Stimulated activated CD4-positive, alpha-beta T cell treated with anti-CD3 and anti-CD28 coated beads, TNF-alpha, amount 100 ng/mL, for 24 hours (primary cell): ENCODE measurements around the gene EPYC.

Experiments used
- DNase-seq, 3 experiments: peaks; one replicate each; pipeline ENCODE4 v3.0.0-alpha.2; 2020; ENCODE audit warnings: low read depth in 3 of 3

The EPYC gene

DNA sequence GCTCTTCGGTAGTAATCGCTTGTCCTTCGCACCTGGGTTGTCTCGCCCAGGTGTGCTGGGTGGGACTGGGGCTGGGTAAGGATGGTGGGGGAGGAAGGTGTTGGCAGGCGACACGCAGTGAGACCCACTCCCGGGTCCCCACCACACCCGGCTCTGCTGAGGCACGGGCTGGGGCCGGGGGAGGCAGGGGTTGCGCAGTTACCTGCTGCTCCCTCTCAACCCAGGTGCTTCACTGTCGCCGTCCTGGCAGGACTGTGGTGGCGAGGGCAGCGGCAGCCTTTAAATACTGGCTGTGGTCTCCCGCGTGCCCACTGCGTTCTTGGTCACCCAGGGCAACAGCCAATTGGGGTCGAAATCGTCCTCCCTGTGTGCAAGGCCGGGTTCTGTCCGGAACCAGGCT lies 49.9 kb downstream of the EPYC start, which contains the start of gene CCER1:
CCER1 (minus strand) TSS at position 256 of the 400 bp plus-strand sequence. CDS start 434 bp downstream, outside the sequence.
- DNase-seq, result no peak

DNA sequence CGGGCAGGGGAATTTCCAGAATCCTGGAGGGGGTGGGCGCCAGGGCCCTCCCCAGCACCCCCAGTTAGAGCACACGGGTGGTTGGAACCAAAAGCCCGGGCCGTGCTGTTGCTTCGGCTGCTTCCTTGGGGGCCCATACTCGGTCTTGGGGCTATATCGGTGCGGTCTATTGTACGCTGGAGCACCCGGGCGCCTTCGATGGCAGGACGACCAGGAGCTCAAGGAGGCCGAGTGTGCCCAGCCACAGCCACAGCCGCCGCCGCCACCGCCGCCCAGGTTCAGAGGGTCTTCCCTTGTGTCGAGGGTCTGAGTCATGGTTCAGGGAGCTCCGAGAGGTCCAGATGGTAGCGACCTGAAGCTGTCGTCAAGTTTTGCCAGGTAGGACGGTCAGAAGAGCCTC lies 50.3 kb downstream of the EPYC start:
- no peak for DNase-seq

DNA sequence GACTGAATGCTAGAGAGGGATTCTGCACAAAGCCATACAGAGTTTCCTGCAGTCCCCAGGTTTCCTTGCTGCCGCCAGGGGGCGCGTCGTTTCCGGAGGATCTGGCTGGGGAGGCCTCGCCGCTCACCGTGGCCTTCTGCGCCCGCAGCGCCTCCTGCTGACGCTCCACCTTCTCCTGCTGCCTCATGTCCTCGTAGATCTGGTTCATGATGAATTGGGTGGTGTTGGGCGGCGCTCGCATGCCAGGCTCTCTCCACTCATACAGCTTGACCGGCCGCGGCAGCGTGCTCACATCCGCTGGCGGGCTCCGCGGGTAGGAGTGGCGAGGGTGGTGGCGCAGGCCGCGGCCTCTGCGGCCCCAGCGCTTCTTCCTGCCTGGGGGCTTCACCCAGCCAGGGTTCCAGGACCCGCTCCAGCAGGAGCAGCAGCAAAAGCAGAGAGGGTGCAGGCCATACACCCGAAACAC lies 50.8 kb downstream of the EPYC start:
- DNase-seq, result peak in 1 of 3 experiments; percentile 11

DNA sequence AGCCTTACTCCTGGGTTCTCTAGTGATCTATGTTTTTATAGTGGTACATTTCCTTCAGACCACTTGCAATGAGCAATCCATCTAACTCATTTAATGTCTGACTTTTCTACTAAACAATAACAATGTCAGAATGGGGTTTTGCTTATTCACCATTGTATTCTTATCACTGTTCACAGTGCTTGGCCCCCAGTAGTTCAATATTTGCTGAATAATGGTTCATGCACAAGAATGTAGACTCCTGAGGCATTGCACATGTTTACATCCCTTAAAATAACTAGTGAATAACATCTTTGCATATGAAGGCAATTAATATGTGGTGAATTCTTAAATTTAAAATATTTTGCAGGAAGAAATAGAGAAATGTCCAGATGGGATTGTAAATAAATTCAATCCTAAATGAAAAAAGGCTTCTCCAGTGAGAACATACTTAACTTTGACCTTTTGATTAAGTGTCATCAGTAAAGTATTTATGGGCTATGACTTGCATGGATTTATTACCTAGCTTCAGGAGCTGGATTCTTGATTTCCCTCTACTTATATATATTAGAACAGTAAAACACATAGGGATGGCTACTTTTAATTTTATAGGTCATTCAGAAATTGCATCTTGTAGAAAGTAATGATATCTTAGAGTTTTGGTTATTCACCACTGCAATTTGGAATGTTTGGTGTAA lies 53.2 kb downstream of the EPYC start:
- DNase-seq, result no peak

DNA sequence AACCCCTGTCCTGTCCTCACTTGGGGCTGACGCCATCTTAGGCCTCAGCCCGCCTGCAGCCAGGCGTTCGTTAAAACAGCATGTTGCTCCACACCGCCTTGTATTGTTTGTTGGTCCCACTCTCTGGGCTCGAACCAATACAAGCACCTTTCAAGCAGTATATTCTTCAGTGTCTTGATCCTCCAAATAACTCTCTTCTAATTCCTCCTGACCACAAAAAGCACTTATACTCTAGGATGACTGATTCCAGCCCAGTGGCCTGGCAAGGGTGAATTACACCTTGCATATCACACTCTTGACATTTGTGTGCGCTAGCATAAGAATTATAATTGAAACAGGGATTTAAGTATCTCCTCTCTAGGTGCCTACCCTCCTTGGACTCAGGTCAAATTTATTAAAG lies 56.9 kb downstream of the EPYC start:
- DNase-seq, result no peak

DNA sequence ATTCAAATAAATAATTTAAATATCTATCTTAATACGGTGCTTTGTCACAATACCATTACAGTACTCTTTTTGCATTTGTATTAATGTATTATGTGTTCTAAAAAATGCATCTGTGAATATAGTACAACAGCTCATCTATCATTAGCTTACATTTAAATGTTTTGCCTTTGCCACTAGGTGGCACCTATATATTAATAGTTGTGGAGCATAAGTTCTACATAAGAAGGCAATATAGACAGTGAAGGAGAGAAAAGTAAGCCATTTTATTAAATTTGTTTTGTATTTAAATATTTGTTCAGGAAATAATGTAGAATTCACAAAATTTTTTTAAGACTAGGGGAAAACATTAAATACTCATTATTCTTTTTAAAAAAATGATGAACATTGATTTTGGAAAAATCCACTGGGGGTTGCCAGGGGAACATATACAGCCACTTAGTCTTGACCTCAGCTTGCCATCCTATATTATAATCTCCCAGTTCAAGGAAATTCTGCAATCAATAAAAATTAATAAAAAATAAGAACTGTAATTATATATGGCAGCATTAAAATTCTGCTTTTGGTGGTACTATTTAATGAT lies 59.6 kb downstream of the EPYC start:
- DNase-seq, result no peak

DNA sequence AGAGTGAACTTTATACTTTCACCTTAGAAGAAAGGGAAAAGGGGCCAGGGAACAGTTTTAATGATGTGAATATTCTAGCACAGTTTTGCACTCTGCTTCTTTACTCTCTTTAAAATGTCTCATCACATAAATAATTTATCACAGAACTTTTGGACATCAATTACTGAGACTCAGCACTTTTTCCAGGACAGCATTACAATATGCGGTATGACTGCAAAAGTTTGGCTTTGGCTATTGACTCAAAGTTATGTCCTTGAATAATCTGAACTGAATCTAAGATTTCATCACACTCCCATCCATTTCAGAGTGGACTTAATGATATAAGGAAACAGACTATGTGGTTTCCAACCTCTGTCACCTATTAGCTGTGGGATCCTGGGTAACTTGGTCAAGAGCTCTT lies 61.5 kb downstream of the EPYC start:
- DNase-seq, result no peak

DNA sequence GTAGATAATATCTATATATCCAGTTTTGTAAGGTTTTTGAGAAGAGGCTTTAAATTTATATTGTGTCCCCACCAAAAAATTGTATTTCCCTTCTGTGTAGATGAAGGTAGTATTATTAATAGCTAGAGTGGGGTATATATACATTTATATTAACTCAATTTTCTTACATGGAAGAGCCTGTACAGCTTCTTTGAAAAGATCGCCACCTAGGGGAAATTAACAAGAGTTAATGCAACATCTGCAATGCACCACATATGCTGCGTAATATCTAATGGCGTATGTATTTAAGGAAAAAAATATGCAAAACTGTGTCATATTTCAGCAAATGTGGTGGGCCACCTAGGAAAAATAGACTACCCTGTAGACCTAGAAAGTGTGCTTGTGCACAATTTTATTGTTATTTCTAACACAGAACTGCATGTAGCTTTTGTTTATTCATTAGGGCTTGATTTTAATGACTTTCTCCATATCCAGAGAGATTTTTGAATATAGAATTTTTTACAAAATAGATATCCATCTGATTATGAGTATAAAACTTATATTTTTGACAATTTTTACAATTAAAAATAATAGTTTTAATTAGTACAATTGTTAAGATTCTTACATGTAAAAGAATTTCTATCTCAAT lies 63.8 kb downstream of the EPYC start:
- DNase-seq, result no peak

DNA sequence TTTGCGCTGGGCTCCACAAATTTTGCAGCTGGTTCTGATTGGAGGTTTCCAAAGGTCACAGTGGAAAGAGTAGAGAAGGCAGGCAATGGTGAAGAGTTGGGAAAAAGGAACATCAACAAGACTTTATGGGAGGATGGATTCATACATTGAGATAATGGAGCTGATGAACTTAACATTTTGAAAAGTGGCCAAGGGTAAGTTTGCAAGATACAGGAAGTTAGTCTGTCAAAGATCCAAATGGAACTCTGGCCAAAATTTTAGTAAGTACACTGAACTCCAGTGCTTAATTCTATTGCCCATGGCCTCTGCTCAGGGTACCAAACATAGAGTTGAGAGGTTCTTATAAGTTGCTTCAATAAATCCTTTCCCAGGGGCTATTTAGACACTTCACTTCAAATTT lies 65.4 kb downstream of the EPYC start:
- no peak for DNase-seq

DNA sequence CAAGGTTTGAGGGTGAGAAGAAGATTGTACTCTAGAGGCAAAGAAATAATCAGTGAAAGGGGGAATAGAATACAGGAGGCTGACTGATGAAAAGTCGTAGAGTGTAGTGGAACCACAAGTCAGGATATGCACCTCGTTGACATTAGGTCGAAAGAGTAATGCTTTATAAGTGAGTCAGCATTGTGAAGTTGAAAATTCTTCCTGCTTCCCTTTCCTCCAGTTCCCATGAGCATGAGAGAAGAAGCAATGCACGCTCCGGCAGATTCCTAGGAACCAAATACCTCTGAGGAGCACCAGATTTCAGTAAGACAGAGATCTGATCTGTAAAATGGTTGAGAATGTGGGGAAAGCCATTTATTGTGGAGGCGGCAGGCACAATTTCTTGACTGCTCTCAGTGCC lies 66.3 kb downstream of the EPYC start:
- no peak for DNase-seq

DNA sequence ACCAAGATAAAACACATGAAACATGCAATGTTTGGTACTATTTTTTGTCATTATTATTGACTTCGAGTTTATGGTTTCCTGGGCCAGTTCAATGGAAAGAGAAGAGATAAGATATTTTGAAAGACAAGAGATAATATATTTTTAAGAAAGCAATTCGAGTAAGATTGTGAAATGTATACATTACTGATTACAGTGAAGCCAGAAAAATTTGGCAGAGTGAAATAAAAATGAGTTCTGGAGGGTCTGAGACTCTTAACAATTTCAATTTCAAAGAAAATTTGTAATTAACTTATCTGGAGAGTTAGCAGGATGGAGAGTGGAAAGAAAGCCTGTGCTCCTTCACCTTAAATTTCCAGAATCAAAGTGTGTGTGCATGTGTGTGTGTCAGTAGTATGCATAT lies 67.1 kb downstream of the EPYC start:
- no peak for DNase-seq

DNA sequence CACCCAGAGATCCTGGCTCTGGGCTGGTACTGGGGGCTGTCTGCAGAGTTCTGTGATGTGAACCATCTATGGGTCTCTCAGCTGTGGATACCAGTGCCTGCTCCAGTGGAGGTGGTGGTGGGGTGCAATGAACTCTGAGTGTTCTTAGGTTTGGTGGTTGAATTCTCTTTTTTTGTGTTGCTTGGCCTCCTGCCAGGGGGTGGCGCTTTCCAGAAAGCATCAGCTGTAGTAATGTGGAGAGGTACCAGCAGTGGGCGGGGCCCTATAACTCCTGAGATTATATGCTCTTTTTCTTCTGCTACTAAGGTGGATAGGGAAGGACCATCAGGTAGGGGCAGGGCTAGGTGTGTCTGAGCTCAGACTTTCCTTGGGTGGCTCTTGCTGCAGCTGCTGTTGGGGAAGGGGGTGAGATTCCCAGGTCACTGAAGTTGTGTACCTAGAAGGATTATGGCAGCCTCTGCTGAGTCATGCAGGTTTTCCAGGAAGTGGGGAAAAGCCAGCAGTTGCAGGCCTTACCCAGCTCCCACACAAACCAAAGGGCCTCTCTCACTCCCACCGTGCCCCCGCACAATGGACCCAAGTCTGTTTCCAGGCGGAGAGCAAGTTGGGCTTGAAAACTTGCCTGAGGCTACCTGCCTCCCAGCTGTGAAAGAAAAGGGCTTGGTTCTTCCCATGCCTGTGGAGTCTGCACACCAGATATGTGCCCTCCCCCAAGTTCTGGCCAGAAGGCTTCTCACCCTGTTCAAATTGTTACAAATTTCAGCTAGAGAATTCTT lies 68.4 kb downstream of the EPYC start:
- DNase-seq, result no peak

DNA sequence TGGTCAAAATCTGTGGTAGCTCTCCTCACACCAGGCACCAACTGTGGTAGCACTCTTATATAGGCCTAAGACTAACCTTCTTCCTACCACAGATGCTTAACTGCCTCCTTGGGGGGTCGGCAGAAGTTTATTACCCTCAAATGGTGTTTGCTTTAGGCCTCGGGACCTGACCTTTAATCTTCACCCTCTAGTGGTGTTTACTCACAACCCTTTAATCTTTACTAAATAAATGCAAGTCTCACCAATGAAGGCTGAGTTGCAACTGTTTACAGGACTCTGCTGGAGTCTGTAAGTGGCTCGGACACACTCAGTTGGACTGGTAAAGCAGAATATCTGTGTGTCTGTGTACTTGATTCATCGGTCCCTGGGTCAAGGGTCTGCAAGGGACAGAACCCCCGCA lies 79.2 kb downstream of the EPYC start:
- no peak for DNase-seq

DNA sequence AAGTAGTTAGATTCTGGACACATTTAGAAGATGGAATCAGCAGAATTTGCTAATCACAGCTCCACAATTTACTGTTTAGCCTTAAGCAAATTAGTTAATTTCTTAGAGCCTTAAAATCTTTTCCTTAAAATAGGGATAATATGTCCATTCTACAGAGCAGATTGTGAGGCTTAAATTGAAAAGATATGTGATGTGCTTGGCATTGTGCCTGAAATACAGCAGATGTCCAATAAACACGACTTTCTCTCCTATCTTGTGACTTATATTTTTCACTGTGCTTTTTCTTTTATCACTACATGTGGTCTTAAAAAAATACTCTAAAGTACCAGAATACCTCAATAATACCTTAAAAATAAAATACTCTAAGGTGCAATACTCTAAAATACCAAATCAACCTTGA lies 80.4 kb downstream of the EPYC start:
- DNase-seq, result no peak

DNA sequence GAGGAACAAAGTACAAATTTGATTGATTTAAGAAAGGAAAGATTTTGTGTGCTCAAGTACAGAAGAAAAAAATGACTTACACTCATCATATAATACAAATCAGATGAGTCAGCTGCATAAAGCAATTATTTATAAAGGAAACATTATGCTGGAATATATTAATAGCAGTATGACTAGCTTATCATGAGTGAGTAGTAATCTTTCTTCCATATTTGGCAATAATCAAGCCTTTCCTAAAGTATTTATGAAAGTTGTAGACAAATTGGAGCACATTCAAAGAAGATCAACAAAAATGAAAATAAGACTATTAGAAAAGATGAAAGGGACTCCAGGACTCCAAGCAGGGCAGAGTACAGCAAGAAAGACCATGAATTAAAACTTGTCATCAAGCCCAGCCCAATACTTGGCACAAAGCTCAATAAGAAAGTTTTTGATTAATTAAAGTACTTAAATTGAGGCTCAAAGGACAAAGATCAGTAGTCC lies 82.6 kb downstream of the EPYC start:
- DNase-seq, result no peak

DNA sequence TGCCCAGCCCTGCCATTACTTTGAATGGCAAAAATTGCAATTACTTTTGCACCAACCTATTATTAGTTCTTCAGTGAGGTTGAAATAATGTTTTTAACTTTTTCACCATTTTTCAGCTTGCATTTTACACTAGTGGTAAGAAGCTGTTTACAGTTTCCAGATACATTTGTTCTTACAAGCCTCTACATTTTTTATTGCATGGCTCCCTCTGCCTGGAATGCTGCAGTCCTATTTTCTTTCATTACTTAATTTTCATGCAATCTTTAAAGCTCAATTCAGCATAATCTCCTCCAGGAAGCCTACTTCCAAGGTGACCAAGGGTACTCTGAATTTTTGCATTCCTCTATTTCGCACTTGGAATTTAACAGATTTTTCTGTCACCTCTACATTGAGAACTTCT lies 83.2 kb downstream of the EPYC start:
- no peak for DNase-seq

DNA sequence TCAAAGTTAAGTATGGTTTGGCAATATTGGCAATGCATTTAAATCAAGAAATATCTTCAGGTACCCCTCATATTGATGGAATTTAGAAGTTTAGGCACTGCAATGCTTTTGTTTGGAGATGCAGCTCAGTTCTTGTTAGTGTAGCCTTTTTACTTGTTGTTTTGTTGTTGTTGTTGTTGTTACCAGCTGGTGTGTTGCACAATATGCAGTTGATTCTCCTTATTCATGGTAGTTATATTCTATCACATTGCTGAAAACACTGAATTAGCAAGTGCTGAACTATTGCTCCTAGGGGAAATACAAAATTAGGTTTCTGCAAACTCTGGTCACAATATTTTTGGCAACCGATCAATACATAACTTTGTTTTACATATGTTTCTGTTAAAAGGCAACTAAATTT lies 84.5 kb downstream of the EPYC start:
- no peak for DNase-seq

DNA sequence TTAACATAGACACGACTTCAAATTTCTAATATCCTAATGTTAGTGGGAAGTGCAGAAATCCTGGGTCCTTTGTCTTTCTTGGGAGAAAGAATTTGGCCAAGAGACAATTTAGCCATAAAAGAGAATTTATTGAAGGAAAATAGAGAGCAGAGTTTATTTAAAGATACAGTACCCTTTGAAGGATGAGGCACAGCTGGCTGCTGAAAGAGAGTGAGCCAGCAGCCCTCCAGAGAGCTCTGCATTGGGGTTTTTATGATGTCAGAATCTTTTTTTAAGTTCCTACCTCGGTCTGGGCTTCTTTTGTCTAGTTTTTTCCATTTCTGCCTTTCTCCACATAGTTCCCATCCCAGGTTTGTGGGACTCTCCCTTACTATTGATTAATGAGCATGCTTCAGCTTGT lies 87.3 kb downstream of the EPYC start:
- DNase-seq, result no peak

DNA sequence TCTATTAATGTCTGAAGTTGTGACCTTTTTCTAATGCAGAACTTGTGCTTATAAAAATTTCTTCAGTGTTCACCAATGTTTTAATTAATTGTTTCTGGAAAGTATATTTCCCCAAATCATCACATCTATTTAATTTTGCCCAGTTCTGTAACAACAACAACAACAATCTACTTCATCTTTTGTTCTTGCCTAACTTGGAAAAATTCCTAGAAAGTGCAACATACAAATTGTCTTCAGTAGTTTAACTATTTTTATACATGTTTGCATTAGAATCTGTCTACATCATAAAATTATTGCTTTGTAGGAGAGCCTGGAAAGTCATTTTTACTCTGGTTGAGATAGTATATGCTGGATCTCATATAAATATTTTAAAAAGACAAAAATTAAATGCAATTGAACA lies 88.3 kb downstream of the EPYC start:
- DNase-seq, result no peak

DNA sequence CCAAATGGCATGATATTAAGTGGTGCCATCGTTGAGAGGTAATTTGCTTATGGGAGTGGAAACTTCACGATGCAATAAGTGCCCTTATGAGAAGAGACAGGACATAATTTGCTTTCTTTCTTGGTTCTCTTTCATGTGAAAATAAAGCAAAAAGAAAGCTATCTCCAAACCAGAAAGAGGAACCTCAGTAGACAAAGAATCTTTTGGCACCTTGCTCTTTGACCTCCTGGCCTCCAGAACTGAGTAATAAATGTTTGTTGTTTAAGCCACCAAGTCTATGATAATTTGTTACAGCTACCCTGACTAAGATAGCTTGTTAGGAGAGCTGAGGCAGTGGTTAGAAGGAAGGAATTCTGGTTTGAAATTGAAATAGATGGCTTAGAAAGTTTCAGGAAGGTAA lies 89.4 kb downstream of the EPYC start:
- no peak for DNase-seq
